Lower lobe of right lung (tissue), 2 donors: ENCODE measurements around the gene MAPK4. TPM values are rescaled to one million over a fixed set of nuclear protein-coding genes. Genes with fewer than 3 reads are reported as not detected.

ENCODE experiments used
- ATAC-seq, 2 donors: fragments of 200-7000 bp; cut with Tn5 transposase; one replicate each; pipeline ENCODE4 v1.9.1; 2020 to 2022; ENCODE audit warnings: mild to moderate bottlenecking in 2 of 2, moderate library complexity in 2 of 2
- DNase-seq: peaks from one replicate; pipeline ENCODE4 v3.0.0-alpha.2; 2020
- H3K27ac ChIP-seq: fragments of 200-600 bp; one replicate; pipeline ENCODE4 v1.8.0; 2022
- H3K27me3 ChIP-seq: fragments of 200-600 bp; one replicate; pipeline ENCODE4 v1.8.0; 2022; ENCODE audit warnings: low read depth
- H3K36me3 ChIP-seq: fragments of 200-600 bp; one replicate; pipeline ENCODE4 v1.8.0; 2022; ENCODE audit warnings: mild to moderate bottlenecking
- H3K4me1 ChIP-seq: fragments of 200-600 bp; one replicate; pipeline ENCODE4 v1.8.0; 2022
- H3K4me3 ChIP-seq: fragments of 200-600 bp; one replicate; pipeline ENCODE4 v1.8.0; 2022; ENCODE audit warnings: mild to moderate bottlenecking
- H3K9me3 ChIP-seq: fragments of 200-600 bp; one replicate; pipeline ENCODE4 v1.8.0; 2022
- intact Hi-C: fragments of 100-400 bp; cut with DNase I; formaldehyde crosslinking; loops from one replicate; pipeline ENCODE4 v1.11.0; 2022
- total RNA-seq: library from RNA; stranded (reverse); fragmentation: NEBNext Ultra II Directional; extraction: Animal tissue kit (Norgen Biotek cat#: 25700); gene quantifications from one replicate; pipeline ENCODE4 v1.2.1, GENCODE V29; 2021
- TF ChIP-seq, protein P1 (sequence below): fragments of 200-600 bp; IDR thresholded peaks from one replicate; pipeline ENCODE4 v1.8.0; 2022; ENCODE audit warnings: antibody characterized with exemption, mild to moderate bottlenecking
- donor health status: DM: no; HTN: yes; CAD: no; lungs with severe emphysema.

MAPK4 gene
- total RNA-seq, 1 donor from 2014 or later, result 2.9 TPM

DNA sequence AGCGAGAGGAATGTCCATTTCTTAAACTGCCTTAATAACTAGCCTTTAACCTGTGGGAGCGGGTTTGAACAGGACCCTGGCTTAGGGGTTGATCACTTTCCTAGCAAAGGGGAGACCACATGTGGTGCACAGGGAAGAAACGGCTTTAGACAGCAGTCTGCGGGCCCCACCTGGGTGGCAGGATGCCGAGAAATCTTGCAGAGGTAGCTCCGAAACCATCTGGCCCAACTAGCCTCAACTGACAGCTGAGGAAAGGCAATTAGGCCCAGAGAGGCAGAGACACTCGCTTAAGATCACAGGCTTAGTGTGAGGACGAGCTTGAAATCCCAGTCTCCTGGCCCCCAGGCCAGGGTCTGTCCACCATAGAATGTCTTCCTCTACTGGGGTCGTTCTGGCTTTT lies 170.1 kb downstream of the MAPK4 start:
- TF ChIP-seq, protein P1, sequence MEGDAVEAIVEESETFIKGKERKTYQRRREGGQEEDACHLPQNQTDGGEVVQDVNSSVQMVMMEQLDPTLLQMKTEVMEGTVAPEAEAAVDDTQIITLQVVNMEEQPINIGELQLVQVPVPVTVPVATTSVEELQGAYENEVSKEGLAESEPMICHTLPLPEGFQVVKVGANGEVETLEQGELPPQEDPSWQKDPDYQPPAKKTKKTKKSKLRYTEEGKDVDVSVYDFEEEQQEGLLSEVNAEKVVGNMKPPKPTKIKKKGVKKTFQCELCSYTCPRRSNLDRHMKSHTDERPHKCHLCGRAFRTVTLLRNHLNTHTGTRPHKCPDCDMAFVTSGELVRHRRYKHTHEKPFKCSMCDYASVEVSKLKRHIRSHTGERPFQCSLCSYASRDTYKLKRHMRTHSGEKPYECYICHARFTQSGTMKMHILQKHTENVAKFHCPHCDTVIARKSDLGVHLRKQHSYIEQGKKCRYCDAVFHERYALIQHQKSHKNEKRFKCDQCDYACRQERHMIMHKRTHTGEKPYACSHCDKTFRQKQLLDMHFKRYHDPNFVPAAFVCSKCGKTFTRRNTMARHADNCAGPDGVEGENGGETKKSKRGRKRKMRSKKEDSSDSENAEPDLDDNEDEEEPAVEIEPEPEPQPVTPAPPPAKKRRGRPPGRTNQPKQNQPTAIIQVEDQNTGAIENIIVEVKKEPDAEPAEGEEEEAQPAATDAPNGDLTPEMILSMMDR, result no peak
- Histone ChIP-seq H3K4me3 (no peak overlapping the region), H3K4me1 (no peaks in the 10 kb centered on the region), H3K36me3 (no peaks in the 10 kb centered on the region), H3K9me3 (no peaks in the 10 kb centered on the region), H3K27ac (no peak overlapping the region), H3K27me3 (no peaks in the 10 kb centered on the region)
- ATAC-seq (no peak), DNase-seq (no peak)
- intact Hi-C loops, result no loop called here

DNA sequence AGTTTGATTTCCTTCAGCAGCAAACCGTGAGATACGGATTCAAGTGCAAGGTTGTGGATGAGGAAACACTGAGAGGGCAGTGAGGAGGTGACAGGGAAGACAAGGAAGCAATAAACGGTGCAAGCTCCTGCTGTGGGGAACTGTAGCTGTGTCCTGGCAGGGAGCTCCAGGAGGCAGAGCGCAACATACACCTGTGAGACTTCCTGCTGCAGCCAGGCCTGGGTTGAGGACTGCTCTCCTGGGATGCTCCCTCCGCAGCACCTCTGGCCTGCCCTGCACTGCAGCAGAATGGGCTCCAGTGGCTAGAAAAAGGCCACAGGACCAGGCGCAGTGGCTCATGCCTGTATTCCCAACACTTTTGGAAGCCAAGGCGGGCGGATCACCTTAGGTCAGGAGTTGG lies 174.5 kb downstream of the MAPK4 start:
- intact Hi-C loops, result no loop called here
- no peak overlapping the region for H3K4me3 ChIP-seq

GRCh38 chr18:50734886-50735285 lies 175.0 kb downstream of the MAPK4 start:
- H3K4me3 ChIP-seq, result no peak overlapping the region
- no peaks in the 10 kb centered on the region for H3K27me3 ChIP-seq
- no peaks in the 10 kb centered on the region for H3K4me1 ChIP-seq
- DNase-seq, result no peak
- intact Hi-C loops, result no loop called here
- TF ChIP-seq, protein P1, result no peak
- H3K9me3 ChIP-seq, result no peaks in the 10 kb centered on the region
- no peak for ATAC-seq
- no peaks in the 10 kb centered on the region for H3K36me3 ChIP-seq
- no peak overlapping the region for H3K27ac ChIP-seq

More for the DNA sequence above, 174.5 kb downstream of the MAPK4 start:
- no peak overlapping the region for H3K27ac ChIP-seq
- no peaks in the 10 kb centered on the region for H3K4me1 ChIP-seq
- no peak for ATAC-seq
- H3K36me3 ChIP-seq, result no peaks in the 10 kb centered on the region
- TF ChIP-seq, protein P1, result no peak
- H3K9me3 ChIP-seq, result no peaks in the 10 kb centered on the region
- no peak for DNase-seq
- no peaks in the 10 kb centered on the region for H3K27me3 ChIP-seq

DNA sequence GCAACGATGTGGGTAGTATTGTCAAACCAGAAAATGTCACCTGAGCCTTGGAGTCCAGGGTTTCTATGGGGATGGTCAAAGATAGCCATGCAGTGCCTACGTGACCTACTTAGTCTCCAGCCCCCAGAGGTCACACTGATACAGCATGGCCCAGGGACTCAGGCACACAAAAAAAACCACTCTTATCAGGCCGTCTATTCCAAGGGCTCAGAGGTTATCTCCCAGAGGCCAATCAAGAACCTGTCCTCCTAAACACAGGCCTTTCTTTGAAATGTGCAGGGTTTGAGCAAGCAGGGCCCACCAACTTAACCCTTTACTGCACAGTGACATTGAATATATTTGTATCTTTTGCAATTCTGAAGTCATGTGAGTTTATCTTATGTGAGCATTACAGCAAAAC lies 177.2 kb downstream of the MAPK4 start:
- no peaks in the 10 kb centered on the region for H3K27me3 ChIP-seq
- H3K4me3 ChIP-seq, result no peak overlapping the region
- ATAC-seq (no peak), DNase-seq (no peak)
- TF ChIP-seq, protein P1, result no peak
- intact Hi-C loops, result no loop called here
- no peak overlapping the region for H3K27ac ChIP-seq
- H3K36me3 ChIP-seq, result no peaks in the 10 kb centered on the region
- H3K4me1 ChIP-seq, result no peaks in the 10 kb centered on the region
- no peaks in the 10 kb centered on the region for H3K9me3 ChIP-seq

- no peaks in the 10 kb centered on the region for H3K36me3 ChIP-seq
- no peak for ATAC-seq
- TF ChIP-seq, protein P1, result no peak
- no peaks in the 10 kb centered on the region for H3K9me3 ChIP-seq
- H3K4me1 ChIP-seq, result no peaks in the 10 kb centered on the region
- intact Hi-C loops, result no loop called here
- H3K27ac ChIP-seq, result no peak overlapping the region
- no peak for DNase-seq
- no peak overlapping the region for H3K4me3 ChIP-seq
- no peaks in the 10 kb centered on the region for H3K27me3 ChIP-seq
Measured at GRCh38 chr18:50738098-50738757, 178.3 kb downstream of the MAPK4 start.
